ENCODE data around the gene ERFL.

Gene ERFL

GRCh38 chr19:41861116-41861768 lies 67.0 kb downstream of the ERFL start:
- POLR2A ChIA-PET = interaction anchor here (0.5 to 2.5 kb wide), 5 partner anchors 10 to 89 kb away, joined by 3 to 27 read pairs (median 4); no protein-coding TSS in a partner anchor
- no peak for TF ChIP-seq CTCF (IDR thresholded peaks at IDR 0.05; ENCODE audit: insufficient read depth, low read length, missing control alignments)
- CTCF ChIA-PET = interaction anchor here (1.1 to 2.5 kb wide), 5 partner anchors 9 to 174 kb away, joined by 3 to 10 read pairs (median 5); no protein-coding TSS in a partner anchor
- DNase-seq (ENCODE audit: low read depth, low spot score) = no peak
- H3K4me3 ChIP-seq (ENCODE audit: low read depth, low read length) = peak overlapping the region; percentile 98

GRCh38 chr19:41860419-41861115 lies 67.7 kb downstream of the ERFL start:
- TF ChIP-seq CTCF (IDR thresholded peaks at IDR 0.05; ENCODE audit: insufficient read depth, low read length, missing control alignments) = no peak
- peak overlapping the region; percentile 98 for H3K4me3 ChIP-seq (ENCODE audit: low read depth, low read length)
- ChIA-PET CTCF (interaction anchor here (1.1 to 2.9 kb wide), 7 partner anchors 8 to 175 kb away, joined by 3 to 11 read pairs (median 5); partner anchors contain the start of gene RABAC1), POLR2A (interaction anchor here (0.5 to 2.5 kb wide), 13 partner anchors 8 to 535 kb away, joined by 3 to 27 read pairs (median 5); partner anchors contain the start of gene RABAC1)
- DNase-seq (ENCODE audit: low read depth, low spot score) = no peak

- TF ChIP-seq CTCF (IDR thresholded peaks at IDR 0.05; ENCODE audit: insufficient read depth, low read length, missing control alignments) = peak; percentile 62
- ChIA-PET POLR2A (interaction anchor here (0.8 to 2.5 kb wide), 10 partner anchors 9 to 535 kb away, joined by 3 to 27 read pairs (median 6); partner anchors contain the start of gene RABAC1), CTCF (interaction anchor here (0.6 to 2.9 kb wide), 12 partner anchors 9 to 175 kb away, joined by 3 to 11 read pairs (median 4); partner anchors contain the start of gene RABAC1)
- H3K4me3 ChIP-seq (ENCODE audit: low read depth, low read length) = peak within 1 kb of the TSS; percentile 98
- DNase-seq (ENCODE audit: low read depth, low spot score) = peak; percentile 87
Observed at GRCh38 chr19:41859618-41860418, 68.4 kb downstream of the ERFL start, which contains the start of gene RPS19. Gene RPS19, plus strand, starts transcription at chr19:41860255. Its CDS starts 520 bp downstream, at chr19:41860775.

GRCh38 chr19:41859213-41859617 lies 69.0 kb downstream of the ERFL start:
- H3K4me3 ChIP-seq (ENCODE audit: low read depth, low read length) = peak overlapping the region; percentile 52
- POLR2A ChIA-PET = interaction anchor here (0.9 to 2.5 kb wide), 7 partner anchors 9 to 100 kb away, joined by 3 to 27 read pairs (median 9); partner anchors contain the start of gene RABAC1
- TF ChIP-seq CTCF (IDR thresholded peaks at IDR 0.05; ENCODE audit: insufficient read depth, low read length, missing control alignments) = no peak
- no peak for DNase-seq (ENCODE audit: low read depth, low spot score)
- CTCF ChIA-PET = interaction anchor here (0.6 to 2.9 kb wide), 10 partner anchors 9 to 99 kb away, joined by 3 to 11 read pairs (median 4); partner anchors contain the start of gene RABAC1
